Liver (tissue), 9 donors: Measurements from ENCODE around the gene ALK. TPM values are rescaled to one million over a fixed set of nuclear protein-coding genes. Genes with fewer than 3 reads are reported as not detected.

Source experiments
- DNase-seq: peaks from one replicate; pipeline ENCODE4 v3.0.0-alpha.2; 2017; ENCODE audit warnings: low spot score
- H3K27ac ChIP-seq, 2 donors: one replicate each; pipeline ENCODE4 v1.7.0; 2013; ENCODE audit warnings: inconsistent platforms in 2 of 2, low read length in 2 of 2, control low read depth in 1 of 2, low read depth in 1 of 2, mild to moderate bottlenecking in 1 of 2
- H3K27me3 ChIP-seq, 4 donors: one replicate each; pipeline versions ENCODE4 v1.6.1 to v1.7.0; 2013; ENCODE audit warnings: low read length in 3 of 4, inconsistent platforms in 1 of 4, mild to moderate bottlenecking in 1 of 4, moderate library complexity in 1 of 4; ENCODE audit not compliant: control insufficient read depth in 4 of 4, insufficient read depth in 4 of 4
- H3K36me3 ChIP-seq, 4 donors: one replicate each; pipeline versions ENCODE4 v1.6.1 to v1.7.0; 2013; ENCODE audit warnings: low read length in 3 of 4, mild to moderate bottlenecking in 3 of 4, low read depth in 1 of 4, moderate library complexity in 1 of 4; ENCODE audit not compliant: control insufficient read depth in 4 of 4, insufficient read depth in 3 of 4
- H3K4me1 ChIP-seq, 4 donors: one replicate each; pipeline versions ENCODE4 v1.6.1 to v1.7.0; 2013; ENCODE audit warnings: low read length in 3 of 4, mild to moderate bottlenecking in 3 of 4, moderate library complexity in 1 of 4; ENCODE audit not compliant: control insufficient read depth in 4 of 4, insufficient read depth in 4 of 4
- H3K4me3 ChIP-seq, 3 donors: one replicate each; pipeline versions ENCODE4 v1.6.1 to v1.7.0; 2013; ENCODE audit warnings: low read length in 3 of 3, control low read depth in 1 of 3, low read depth in 1 of 3, mild to moderate bottlenecking in 1 of 3
- H3K9ac ChIP-seq, 2 donors: one replicate each; pipeline ENCODE4 v1.7.0; 2013; ENCODE audit warnings: low read length in 2 of 2, mild to moderate bottlenecking in 2 of 2, moderate library complexity in 2 of 2, control low read depth in 1 of 2, low read depth in 1 of 2
- H3K9me3 ChIP-seq, 4 donors: one replicate each; pipeline versions ENCODE4 v1.6.1 to v1.7.0; 2013; ENCODE audit warnings: low read length in 3 of 4; ENCODE audit not compliant: control insufficient read depth in 4 of 4
- EGR1 ChIP-seq, 2 donors: IDR thresholded peaks; 2 replicates each; pipeline ENCODE4 v1.6.1; 2016 to 2018; ENCODE audit warnings: antibody characterized with exemption in 2 of 2, low read depth in 2 of 2
- FOXA1 ChIP-seq: IDR thresholded peaks from 2 replicates; pipeline ENCODE4 v1.6.1; 2016; ENCODE audit warnings: antibody characterized with exemption
- FOXA2 ChIP-seq: IDR thresholded peaks from 2 replicates; pipeline ENCODE4 v1.6.1; 2016; ENCODE audit warnings: antibody characterized with exemption
- GABPA ChIP-seq, 2 donors: IDR thresholded peaks in 1 of 2; conservative IDR thresholded peaks in 1 of 2; 2 replicates each; pipeline ENCODE4 v1.6.1; 2016; ENCODE audit warnings: antibody characterized with exemption in 2 of 2, mild to moderate bottlenecking in 1 of 2, moderate library complexity in 1 of 2
- HNF4A ChIP-seq, 2 donors: conservative IDR thresholded peaks; 2 replicates each; pipeline ENCODE4 v1.6.1; 2016; ENCODE audit warnings: antibody characterized with exemption in 2 of 2, mild to moderate bottlenecking in 2 of 2
- HNF4G ChIP-seq: IDR thresholded peaks from 2 replicates; pipeline ENCODE4 v1.6.1; 2016; ENCODE audit warnings: antibody characterized with exemption
- JUND ChIP-seq, 2 donors: IDR thresholded peaks; 2 replicates each; pipeline ENCODE4 v1.6.1; 2016; ENCODE audit warnings: antibody characterized with exemption in 2 of 2
- NR2F2 ChIP-seq: IDR thresholded peaks from 2 replicates; pipeline ENCODE4 v1.6.1; 2016; ENCODE audit warnings: antibody characterized with exemption
- RAD21 ChIP-seq, 2 donors: IDR thresholded peaks; 2 replicates each; pipeline ENCODE4 v1.6.1; 2016; ENCODE audit warnings: antibody characterized with exemption in 2 of 2, mild to moderate bottlenecking in 2 of 2
- RXRA ChIP-seq, 2 donors: IDR thresholded peaks; 2 replicates each; pipeline ENCODE4 v1.6.1; 2017 to 2018; ENCODE audit warnings: antibody characterized with exemption in 2 of 2, mild to moderate bottlenecking in 1 of 2
- SP1 ChIP-seq: IDR thresholded peaks from 2 replicates; pipeline ENCODE4 v1.6.1; 2018; ENCODE audit warnings: antibody characterized with exemption, mild to moderate bottlenecking
- TAF1 ChIP-seq: conservative IDR thresholded peaks from 2 replicates; pipeline ENCODE4 v1.6.1; 2016; ENCODE audit warnings: antibody characterized with exemption, mild to moderate bottlenecking
- YY1 ChIP-seq: IDR thresholded peaks from 2 replicates; pipeline ENCODE4 v1.6.1; 2016; ENCODE audit warnings: antibody characterized with exemption, mild to moderate bottlenecking
- WGBS: extraction: QIAGEN DNeasy Blood & Tissue Kit; methylation state at CpG from one replicate; pipeline ENCODE4 v1.1.7; 2013; 5-methylcytosine and 5-hydroxymethylcytosine counted together
- polyA plus RNA-seq, 2 donors: library from polyadenylated mRNA; stranded (reverse) in 1 of 2; unstranded in 1 of 2; fragments of 200-250 nt in 1 of 2; fragments of >200 nt in 1 of 2; fragmentation: Nextera tagmentation in 1 of 2; extraction: Ambion mirVana in 1 of 2; gene quantifications; one replicate each; pipeline versions ENCODE4 v1.2.1 to v1.2.3, GENCODE V29; 2013 to 2015
- total RNA-seq, 2 donors: library from RNA; depleted of rRNA; stranded (reverse); fragments of >200 nt; gene quantifications; one replicate each; pipeline ENCODE4 v1.2.3, GENCODE V29; 2014
- TF ChIP-seq, protein P1 (sequence below): IDR thresholded peaks from 2 replicates; pipeline ENCODE4 v1.6.1; 2016; ENCODE audit warnings: antibody characterized with exemption
- TF ChIP-seq, protein P2 (sequence below): IDR thresholded peaks from 2 replicates; pipeline ENCODE4 v1.6.1; 2016; ENCODE audit warnings: antibody characterized with exemption
- TF ChIP-seq, protein P3 (sequence below): IDR thresholded peaks from 2 replicates; pipeline ENCODE4 v1.6.1; 2016; ENCODE audit warnings: antibody characterized with exemption, mild to moderate bottlenecking
- donor health status: healthy.
- donor health status: healthy.
- donor health status: healthy.
- donor health status: healthy.
- donor health status: healthy.

The ALK gene
- total and polyA plus RNA-seq, 4 donors, result under 0.01 TPM; not detected in 3

DNA sequence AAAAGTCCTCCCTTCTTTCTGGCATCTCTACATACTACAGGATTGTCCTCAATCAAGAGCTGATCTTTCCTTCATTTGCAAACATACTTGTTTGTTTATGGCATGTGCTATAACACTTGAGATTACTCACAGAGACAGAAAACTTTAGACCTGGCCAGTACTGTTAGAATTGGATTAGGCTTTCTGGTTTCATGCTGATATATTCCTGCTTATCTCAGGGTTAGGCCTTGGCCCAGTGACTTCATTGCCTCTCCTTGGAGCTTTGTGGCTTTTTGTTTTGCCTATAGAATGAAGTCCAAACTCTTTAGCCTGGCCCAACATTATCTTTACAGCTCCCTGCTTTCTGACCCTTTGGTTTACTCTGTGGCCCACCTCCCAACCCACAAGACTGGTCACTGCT, 363.3 kb downstream of the ALK start:
- Histone ChIP-seq H3K36me3 (no peaks in the 10 kb centered on the region), H3K27me3 (no peaks in the 10 kb centered on the region), H3K9ac (no peak overlapping the region), H3K27ac (no peak overlapping the region), H3K9me3 (no peaks in the 10 kb centered on the region), H3K4me3 (no peak overlapping the region), H3K4me1 (peaks cover 0 to 10% (median 0%) of the 10 kb centered on the region in 4 donors)
- TF ChIP-seq, protein P1, sequence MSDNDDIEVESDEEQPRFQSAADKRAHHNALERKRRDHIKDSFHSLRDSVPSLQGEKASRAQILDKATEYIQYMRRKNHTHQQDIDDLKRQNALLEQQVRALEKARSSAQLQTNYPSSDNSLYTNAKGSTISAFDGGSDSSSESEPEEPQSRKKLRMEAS, result no peak
- TF ChIP-seq FOXA2 (no peak), HNF4A (conservative IDR thresholded peaks at IDR 0.05) (no peak), GABPA (IDR thresholded peaks at IDR 0.05 in 1 of 2, conservative IDR thresholded peaks at IDR 0.05 in 1 of 2) (no peak), YY1 (no peak), JUND (IDR thresholded peaks at IDR 0.05) (no peak), SP1 (no peak), RAD21 (IDR thresholded peaks at IDR 0.05) (no peak), HNF4G (no peak), TAF1 (no peak), EGR1 (IDR thresholded peaks at IDR 0.05; ENCODE audit: low read depth in 2 of 2) (no peak)
- TF ChIP-seq, protein P2, sequence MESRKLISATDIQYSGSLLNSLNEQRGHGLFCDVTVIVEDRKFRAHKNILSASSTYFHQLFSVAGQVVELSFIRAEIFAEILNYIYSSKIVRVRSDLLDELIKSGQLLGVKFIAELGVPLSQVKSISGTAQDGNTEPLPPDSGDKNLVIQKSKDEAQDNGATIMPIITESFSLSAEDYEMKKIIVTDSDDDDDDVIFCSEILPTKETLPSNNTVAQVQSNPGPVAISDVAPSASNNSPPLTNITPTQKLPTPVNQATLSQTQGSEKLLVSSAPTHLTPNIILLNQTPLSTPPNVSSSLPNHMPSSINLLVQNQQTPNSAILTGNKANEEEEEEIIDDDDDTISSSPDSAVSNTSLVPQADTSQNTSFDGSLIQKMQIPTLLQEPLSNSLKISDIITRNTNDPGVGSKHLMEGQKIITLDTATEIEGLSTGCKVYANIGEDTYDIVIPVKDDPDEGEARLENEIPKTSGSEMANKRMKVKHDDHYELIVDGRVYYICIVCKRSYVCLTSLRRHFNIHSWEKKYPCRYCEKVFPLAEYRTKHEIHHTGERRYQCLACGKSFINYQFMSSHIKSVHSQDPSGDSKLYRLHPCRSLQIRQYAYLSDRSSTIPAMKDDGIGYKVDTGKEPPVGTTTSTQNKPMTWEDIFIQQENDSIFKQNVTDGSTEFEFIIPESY, result no peak
- DNase-seq, result no peak

DNA sequence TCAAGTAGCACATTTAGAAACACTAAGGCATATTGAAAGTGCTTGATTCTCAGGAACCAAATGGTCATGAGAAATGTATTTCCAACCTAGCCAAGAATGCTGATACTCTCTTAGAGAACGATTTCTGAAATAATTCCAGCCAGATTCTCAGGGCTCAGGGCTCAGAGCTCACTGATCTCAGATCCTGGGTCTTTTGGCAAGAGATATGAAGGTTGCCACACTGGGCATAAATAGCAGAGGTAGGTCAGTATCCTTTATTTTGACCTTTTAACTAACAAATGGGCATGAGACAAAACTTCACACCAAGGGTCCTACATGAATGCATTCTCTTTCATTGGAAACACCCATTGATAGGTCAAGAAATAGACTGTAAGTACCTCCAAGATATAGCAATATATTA, 364.1 kb downstream of the ALK start:
- Histone ChIP-seq H3K27ac (no peak overlapping the region), H3K27me3 (no peaks in the 10 kb centered on the region), H3K9ac (no peak overlapping the region), H3K9me3 (no peaks in the 10 kb centered on the region), H3K4me1 (peaks cover 0 to 10% (median 0%) of the 10 kb centered on the region in 4 donors), H3K36me3 (no peaks in the 10 kb centered on the region), H3K4me3 (no peak overlapping the region)
- no peak for TF ChIP-seq HNF4A (conservative IDR thresholded peaks at IDR 0.05)
- no peak for TF ChIP-seq GABPA (IDR thresholded peaks at IDR 0.05 in 1 of 2, conservative IDR thresholded peaks at IDR 0.05 in 1 of 2)
- no peak for TF ChIP-seq YY1
- no peak for TF ChIP-seq NR2F2
- TF ChIP-seq SP1, result no peak
- no peak for TF ChIP-seq RXRA (IDR thresholded peaks at IDR 0.05)
- TF ChIP-seq JUND (IDR thresholded peaks at IDR 0.05), result no peak
- TF ChIP-seq HNF4G, result no peak
- TF ChIP-seq RAD21 (IDR thresholded peaks at IDR 0.05), result no peak
- no peak for TF ChIP-seq EGR1 (IDR thresholded peaks at IDR 0.05; ENCODE audit: low read depth in 2 of 2)
- TF ChIP-seq TAF1, result no peak
- no peak for TF ChIP-seq FOXA2
- no peak for TF ChIP-seq FOXA1
- WGBS, result 25% methylated on average over 1 of the region's 1 CpG
- no peak for DNase-seq

DNA sequence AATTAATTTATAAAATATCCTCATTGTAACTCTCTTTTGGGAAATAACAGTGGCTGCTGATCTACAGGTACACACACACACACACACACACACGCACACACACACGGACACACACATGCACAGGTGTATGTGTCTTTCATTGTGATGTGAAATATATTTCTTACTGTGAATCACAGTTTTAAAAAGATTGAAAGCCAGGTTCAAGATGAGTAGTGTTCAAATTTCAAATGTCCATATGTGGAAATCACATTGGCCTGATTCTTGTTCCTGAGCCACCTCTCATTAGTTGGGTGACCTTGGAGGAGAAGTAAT, 372.4 kb downstream of the ALK start:
- TF ChIP-seq FOXA2 (no peak), YY1 (no peak), HNF4A (conservative IDR thresholded peaks at IDR 0.05) (no peak), NR2F2 (no peak), FOXA1 (no peak)
- TF ChIP-seq, protein P3, sequence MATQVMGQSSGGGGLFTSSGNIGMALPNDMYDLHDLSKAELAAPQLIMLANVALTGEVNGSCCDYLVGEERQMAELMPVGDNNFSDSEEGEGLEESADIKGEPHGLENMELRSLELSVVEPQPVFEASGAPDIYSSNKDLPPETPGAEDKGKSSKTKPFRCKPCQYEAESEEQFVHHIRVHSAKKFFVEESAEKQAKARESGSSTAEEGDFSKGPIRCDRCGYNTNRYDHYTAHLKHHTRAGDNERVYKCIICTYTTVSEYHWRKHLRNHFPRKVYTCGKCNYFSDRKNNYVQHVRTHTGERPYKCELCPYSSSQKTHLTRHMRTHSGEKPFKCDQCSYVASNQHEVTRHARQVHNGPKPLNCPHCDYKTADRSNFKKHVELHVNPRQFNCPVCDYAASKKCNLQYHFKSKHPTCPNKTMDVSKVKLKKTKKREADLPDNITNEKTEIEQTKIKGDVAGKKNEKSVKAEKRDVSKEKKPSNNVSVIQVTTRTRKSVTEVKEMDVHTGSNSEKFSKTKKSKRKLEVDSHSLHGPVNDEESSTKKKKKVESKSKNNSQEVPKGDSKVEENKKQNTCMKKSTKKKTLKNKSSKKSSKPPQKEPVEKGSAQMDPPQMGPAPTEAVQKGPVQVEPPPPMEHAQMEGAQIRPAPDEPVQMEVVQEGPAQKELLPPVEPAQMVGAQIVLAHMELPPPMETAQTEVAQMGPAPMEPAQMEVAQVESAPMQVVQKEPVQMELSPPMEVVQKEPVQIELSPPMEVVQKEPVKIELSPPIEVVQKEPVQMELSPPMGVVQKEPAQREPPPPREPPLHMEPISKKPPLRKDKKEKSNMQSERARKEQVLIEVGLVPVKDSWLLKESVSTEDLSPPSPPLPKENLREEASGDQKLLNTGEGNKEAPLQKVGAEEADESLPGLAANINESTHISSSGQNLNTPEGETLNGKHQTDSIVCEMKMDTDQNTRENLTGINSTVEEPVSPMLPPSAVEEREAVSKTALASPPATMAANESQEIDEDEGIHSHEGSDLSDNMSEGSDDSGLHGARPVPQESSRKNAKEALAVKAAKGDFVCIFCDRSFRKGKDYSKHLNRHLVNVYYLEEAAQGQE, result no peak
- TF ChIP-seq, protein P2, result no peak
- Histone ChIP-seq H3K27ac (no peak overlapping the region), H3K9me3 (no peaks in the 10 kb centered on the region), H3K27me3 (no peaks in the 10 kb centered on the region), H3K4me1 (peaks cover 0 to 8% (median 5%) of the 10 kb centered on the region in 4 donors), H3K4me3 (no peak overlapping the region), H3K36me3 (no peaks in the 10 kb centered on the region), H3K9ac (no peak overlapping the region)
- 70% methylated on average over 2 of the region's 2 CpGs for WGBS
- no peak for DNase-seq
